Rectal smooth muscle tissue (tissue), 1 donor: ENCODE measurements around the gene ATP2B1.

ENCODE experiments used
- H3K27ac ChIP-seq: one replicate; pipeline ENCODE4 v1.7.0; 2013; ENCODE audit warnings: low read depth, low read length, inconsistent platforms
- H3K27me3 ChIP-seq: one replicate; pipeline ENCODE4 v1.7.0; 2013; ENCODE audit warnings: low read length; ENCODE audit not compliant: control insufficient read depth, insufficient read depth
- H3K36me3 ChIP-seq: one replicate; pipeline ENCODE4 v1.7.0; 2013; ENCODE audit warnings: low read length; ENCODE audit not compliant: control insufficient read depth, insufficient read depth
- H3K4me1 ChIP-seq: one replicate; pipeline ENCODE4 v1.7.0; 2013; ENCODE audit warnings: low read length; ENCODE audit not compliant: control insufficient read depth, insufficient read depth
- H3K4me3 ChIP-seq: one replicate; pipeline ENCODE4 v1.7.0; 2013; ENCODE audit warnings: low read length
- H3K9ac ChIP-seq: one replicate; pipeline ENCODE4 v1.7.0; 2013; ENCODE audit warnings: low read length

ATP2B1 gene

GRCh38 chr12:89636052-89636775 is 72.4 kb downstream of the ATP2B1 start:
- H3K27me3 ChIP-seq, result no peaks in the 10 kb centered on the region
- H3K4me1 ChIP-seq, result no peaks in the 10 kb centered on the region
- no peak overlapping the region for H3K9ac ChIP-seq
- no peak overlapping the region for H3K4me3 ChIP-seq
- no peaks in the 10 kb centered on the region for H3K36me3 ChIP-seq
- H3K27ac ChIP-seq, result no peak overlapping the region

- Histone ChIP-seq H3K27ac (no peak overlapping the region), H3K9ac (no peak overlapping the region), H3K27me3 (no peaks in the 10 kb centered on the region), H3K4me3 (no peak overlapping the region), H3K4me1 (no peaks in the 10 kb centered on the region), H3K36me3 (no peaks in the 10 kb centered on the region)
Observed at GRCh38 chr12:89634508-89634907, 74.1 kb downstream of the ATP2B1 start.

DNA sequence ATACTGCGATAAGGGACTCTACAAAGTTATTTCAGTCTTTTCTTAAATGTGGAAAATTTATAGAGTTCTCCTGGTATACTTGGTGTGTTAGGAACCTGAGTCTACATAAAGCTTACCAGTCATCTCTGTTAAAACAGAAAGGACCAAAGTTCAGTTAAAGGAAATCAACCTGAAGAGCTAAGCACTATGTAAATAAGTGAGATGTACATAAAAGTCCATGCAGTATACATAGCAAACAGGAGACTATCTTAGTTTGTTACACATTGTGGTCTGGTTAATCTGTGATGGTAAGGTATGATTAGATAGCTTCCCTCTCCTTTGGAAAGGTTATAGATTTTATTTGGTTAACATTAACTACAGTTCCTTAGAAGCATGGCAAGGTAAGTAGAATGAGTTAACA is 75.9 kb downstream of the ATP2B1 start:
- H3K9ac ChIP-seq, result no peak overlapping the region
- no peaks in the 10 kb centered on the region for H3K4me1 ChIP-seq
- no peak overlapping the region for H3K4me3 ChIP-seq
- H3K36me3 ChIP-seq, result no peaks in the 10 kb centered on the region
- no peaks in the 10 kb centered on the region for H3K27me3 ChIP-seq
- H3K27ac ChIP-seq, result no peak overlapping the region

- Histone ChIP-seq H3K9ac (no peak overlapping the region), H3K27me3 (no peaks in the 10 kb centered on the region), H3K27ac (no peak overlapping the region), H3K4me1 (no peaks in the 10 kb centered on the region), H3K36me3 (no peaks in the 10 kb centered on the region), H3K4me3 (no peak overlapping the region)
Observed at GRCh38 chr12:89622115-89622514, 86.5 kb downstream of the ATP2B1 start.

DNA sequence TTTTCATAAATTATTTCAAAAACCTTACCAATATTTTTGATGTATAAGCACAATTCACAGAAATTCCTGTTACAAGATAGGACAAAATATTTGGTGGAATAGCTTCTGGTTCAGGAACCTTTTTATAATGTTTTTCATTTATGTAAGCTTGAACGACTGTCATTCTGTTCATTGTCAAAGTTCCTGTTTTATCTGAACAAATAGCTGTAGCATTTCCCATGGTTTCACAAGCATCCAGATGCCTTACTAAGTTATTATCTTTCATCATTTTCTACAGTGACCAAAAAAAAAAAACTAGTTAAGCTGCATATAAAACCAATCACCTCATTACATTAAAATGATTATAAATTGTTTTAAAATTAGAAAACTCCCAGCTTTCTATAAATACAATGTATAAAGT is 87.1 kb downstream of the ATP2B1 start:
- Histone ChIP-seq H3K27ac (no peak overlapping the region), H3K9ac (no peak overlapping the region), H3K4me3 (no peak overlapping the region), H3K4me1 (no peaks in the 10 kb centered on the region), H3K36me3 (no peaks in the 10 kb centered on the region), H3K27me3 (no peaks in the 10 kb centered on the region)

DNA sequence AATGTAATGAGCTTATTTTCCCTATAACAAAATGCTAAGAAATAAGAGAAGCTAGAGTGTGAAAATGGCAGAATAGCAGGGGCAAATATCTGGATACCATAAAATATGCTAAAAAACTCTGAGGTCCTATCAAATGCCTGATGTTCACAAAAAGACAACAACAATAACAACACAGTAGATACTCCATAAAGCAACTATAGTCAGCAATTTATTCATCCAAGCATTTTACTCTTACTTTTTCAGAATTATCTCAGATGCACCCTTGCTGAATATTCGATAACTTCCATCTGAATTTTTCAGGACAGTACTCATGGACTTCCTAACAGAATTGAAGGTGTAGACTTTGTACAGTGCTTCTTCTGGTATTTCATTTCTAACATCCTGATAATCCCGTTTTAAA is 88.9 kb downstream of the ATP2B1 start:
- H3K4me3 ChIP-seq, result no peak overlapping the region
- no peak overlapping the region for H3K9ac ChIP-seq
- no peak overlapping the region for H3K27ac ChIP-seq
- no peaks in the 10 kb centered on the region for H3K36me3 ChIP-seq
- no peaks in the 10 kb centered on the region for H3K4me1 ChIP-seq
- H3K27me3 ChIP-seq, result no peaks in the 10 kb centered on the region

DNA sequence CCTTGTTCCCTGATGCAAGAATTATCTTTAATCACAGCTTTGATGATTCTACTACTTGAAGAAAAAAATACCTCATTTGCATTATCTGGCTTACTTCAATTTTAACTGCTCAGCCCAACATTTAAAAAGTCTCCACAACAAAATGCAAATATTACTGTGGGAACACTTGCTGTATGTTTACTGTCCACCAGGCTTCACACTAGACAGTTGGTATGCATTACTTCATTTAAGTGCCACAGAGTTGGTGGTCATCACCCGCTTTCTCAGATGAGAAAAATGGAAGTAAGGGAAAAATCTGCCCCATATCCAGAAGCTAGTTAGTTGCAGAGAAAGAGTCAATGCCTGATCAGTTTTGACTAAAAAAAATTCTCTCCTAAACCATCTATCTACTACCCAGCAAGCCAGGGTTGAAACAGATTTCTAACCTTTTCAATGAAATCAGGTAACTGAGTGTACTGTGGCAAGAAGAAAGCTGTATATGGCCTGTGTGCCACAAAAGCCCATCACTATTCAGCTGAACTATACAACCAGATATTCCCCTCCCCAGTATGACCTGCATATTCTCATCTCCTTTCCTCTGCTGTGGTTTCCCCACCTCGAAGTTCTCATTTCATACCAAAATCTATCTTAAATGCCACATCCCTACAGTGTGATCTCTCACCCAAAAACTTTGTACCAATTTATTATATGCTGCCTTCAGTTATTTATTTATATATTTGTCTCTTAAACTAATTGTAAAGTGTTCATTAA is 90.3 kb downstream of the ATP2B1 start:
- H3K9ac ChIP-seq, result no peak overlapping the region
- no peaks in the 10 kb centered on the region for H3K4me1 ChIP-seq
- H3K27ac ChIP-seq, result no peak overlapping the region
- H3K36me3 ChIP-seq, result no peaks in the 10 kb centered on the region
- no peaks in the 10 kb centered on the region for H3K27me3 ChIP-seq
- H3K4me3 ChIP-seq, result no peak overlapping the region

GRCh38 chr12:89610366-89610765 is 98.3 kb downstream of the ATP2B1 start:
- peaks cover 1% of the 10 kb centered on the region for H3K36me3 ChIP-seq

GRCh38 chr12:89603678-89604077 is 105.0 kb downstream of the ATP2B1 start:
- Histone ChIP-seq H3K4me3 (no peak overlapping the region), H3K4me1 (no peaks in the 10 kb centered on the region), H3K9ac (no peak overlapping the region), H3K27ac (no peak overlapping the region), H3K36me3 (peaks cover 10% of the 10 kb centered on the region), H3K27me3 (no peaks in the 10 kb centered on the region)

More at GRCh38 chr12:89610366-89610765, 98.3 kb downstream of the ATP2B1 start:
- Histone ChIP-seq H3K27me3 (no peaks in the 10 kb centered on the region), H3K27ac (no peak overlapping the region), H3K4me3 (no peak overlapping the region), H3K9ac (no peak overlapping the region), H3K4me1 (no peaks in the 10 kb centered on the region)

DNA sequence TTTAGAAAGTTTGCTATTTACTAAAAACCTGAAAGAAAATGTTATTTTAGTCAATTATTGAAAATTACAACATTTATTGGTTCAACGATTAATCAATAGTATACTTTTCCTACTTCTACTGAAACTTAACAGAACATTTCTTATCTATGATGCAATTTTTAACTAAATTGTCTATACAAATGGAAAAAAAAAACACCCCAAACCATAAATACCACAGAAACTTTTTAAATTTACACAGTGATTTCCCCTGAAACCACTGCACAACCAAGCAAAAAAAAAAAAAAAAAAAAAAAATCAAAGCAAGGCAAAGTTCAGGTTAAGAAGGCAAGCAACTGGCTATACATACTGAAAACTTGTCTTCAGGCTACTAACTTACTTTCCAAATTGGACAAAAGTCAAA is 110.9 kb downstream of the ATP2B1 start:
- Histone ChIP-seq H3K4me3 (no peak overlapping the region), H3K36me3 (peaks cover 6% of the 10 kb centered on the region), H3K9ac (no peak overlapping the region)

DNA sequence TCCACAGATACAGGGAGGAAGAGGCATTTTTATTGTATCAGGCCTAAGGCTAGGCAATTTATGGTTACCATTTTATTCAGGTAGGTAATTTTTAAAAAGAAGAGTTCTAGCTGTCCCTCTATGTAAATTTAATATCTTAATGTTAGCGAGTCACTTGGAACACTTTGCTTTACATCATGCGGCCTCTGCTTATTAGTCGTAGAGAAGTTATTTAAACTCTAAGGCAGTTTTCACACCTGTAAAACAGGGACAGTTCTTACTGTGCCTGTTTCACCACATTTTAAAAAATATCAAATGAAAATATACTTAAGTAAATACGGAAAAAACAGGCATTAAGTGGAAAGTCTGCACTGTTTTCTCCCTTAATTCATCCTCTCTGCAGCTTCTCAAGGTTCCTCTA is 111.4 kb downstream of the ATP2B1 start:
- H3K27me3 ChIP-seq, result no peaks in the 10 kb centered on the region
- no peak overlapping the region for H3K4me3 ChIP-seq
- H3K4me1 ChIP-seq, result no peaks in the 10 kb centered on the region
- no peak overlapping the region for H3K27ac ChIP-seq
- peaks cover 6% of the 10 kb centered on the region for H3K36me3 ChIP-seq
- H3K9ac ChIP-seq, result no peak overlapping the region

More for the DNA sequence above, 110.9 kb downstream of the ATP2B1 start:
- Histone ChIP-seq H3K27me3 (no peaks in the 10 kb centered on the region), H3K4me1 (no peaks in the 10 kb centered on the region), H3K27ac (no peak overlapping the region)

DNA sequence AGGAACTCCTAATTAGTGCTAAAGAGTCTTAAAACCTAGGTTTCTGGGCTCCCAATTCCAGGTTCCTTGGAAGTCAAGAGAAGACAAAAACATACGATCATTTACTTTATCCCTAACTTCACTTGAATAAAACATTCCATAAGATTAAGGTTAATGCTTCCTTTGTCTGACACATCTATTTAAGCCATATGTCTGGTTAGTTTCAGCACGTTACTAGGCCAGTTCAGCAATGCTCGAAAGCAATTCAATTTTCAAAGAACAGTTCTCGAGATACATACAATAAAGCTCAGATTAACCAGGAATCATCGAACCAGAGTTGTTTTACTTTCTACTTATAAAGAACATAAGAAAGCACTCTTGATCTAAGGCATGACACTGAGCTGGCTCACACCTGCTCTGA is 114.8 kb downstream of the ATP2B1 start:
- H3K4me1 ChIP-seq, result no peaks in the 10 kb centered on the region
- H3K36me3 ChIP-seq, result peaks cover 5% of the 10 kb centered on the region

GRCh38 chr12:89593233-89593632 is 115.4 kb downstream of the ATP2B1 start:
- Histone ChIP-seq H3K4me3 (no peak overlapping the region), H3K9ac (no peak overlapping the region), H3K4me1 (no peaks in the 10 kb centered on the region), H3K36me3 (no peaks in the 10 kb centered on the region), H3K27ac (no peak overlapping the region), H3K27me3 (no peaks in the 10 kb centered on the region)

More for the DNA sequence above, 114.8 kb downstream of the ATP2B1 start:
- H3K9ac ChIP-seq, result no peak overlapping the region
- no peaks in the 10 kb centered on the region for H3K27me3 ChIP-seq
- H3K4me3 ChIP-seq, result no peak overlapping the region
- no peak overlapping the region for H3K27ac ChIP-seq
